Activated CD4-positive, alpha-beta T cell treated with anti-CD3 and anti-CD28 coated beads for 48 hours (primary cell): ENCODE results near the gene PARP9.
"Not testable (repeated sequence)": the region's sequence is repeated elsewhere in the genome, so short reads cannot be mapped to it uniquely, and the experiment has no call there.

Source experiments
- DNase-seq: peaks from one replicate; pipeline ENCODE4 v3.0.0-alpha.2; 2020

The PARP9 gene

GRCh38 chr3:122572940-122573412, 8.9 kb upstream of the PARP9 start:
- DNase-seq, result peak; percentile 36

GRCh38 chr3:122568755-122569154, 4.7 kb upstream of the PARP9 start:
- DNase-seq, result no peak

GRCh38 chr3:122568131-122568530, 4.0 kb upstream of the PARP9 start:
- not testable (repeated sequence) for DNase-seq

- peak; percentile 22 for DNase-seq
Measured at GRCh38 chr3:122563717-122564025, 429 bp downstream of the PARP9 start.

- DNase-seq, result no peak
Measured at GRCh38 chr3:122562923-122563716, 980 bp downstream of the PARP9 start.

GRCh38 chr3:122560680-122561079, 3.4 kb downstream of the PARP9 start:
- peak; percentile 65 for DNase-seq

- DNase-seq, result no peak
Measured at GRCh38 chr3:122559906-122560305, 4.2 kb downstream of the PARP9 start.

GRCh38 chr3:122558605-122559004, 5.5 kb downstream of the PARP9 start:
- DNase-seq, result no peak

- DNase-seq, result no peak
Measured at GRCh38 chr3:122557356-122557755, 6.7 kb downstream of the PARP9 start.

- DNase-seq, result no peak
Measured at GRCh38 chr3:122555275-122556071, 8.6 kb downstream of the PARP9 start.

- no peak for DNase-seq
Measured at GRCh38 chr3:122553171-122553570, 10.9 kb downstream of the PARP9 start.

GRCh38 chr3:122548619-122549018, 15.5 kb downstream of the PARP9 start:
- DNase-seq, result no peak

- no peak for DNase-seq
Measured at GRCh38 chr3:122548076-122548475, 16.0 kb downstream of the PARP9 start.

- DNase-seq, result no peak
Measured at GRCh38 chr3:122546151-122546550, 17.9 kb downstream of the PARP9 start.

GRCh38 chr3:122538956-122539490, 25.1 kb downstream of the PARP9 start:
- DNase-seq, result no peak

- no peak for DNase-seq
Measured at GRCh38 chr3:122536632-122537001, 27.5 kb downstream of the PARP9 start.

GRCh38 chr3:122535964-122536631, 28.0 kb downstream of the PARP9 start:
- DNase-seq, result no peak

- peak; percentile 54 for DNase-seq
Measured at GRCh38 chr3:122533931-122534334, 30.2 kb downstream of the PARP9 start.

- no peak for DNase-seq
Measured at GRCh38 chr3:122533480-122533879, 30.6 kb downstream of the PARP9 start.

GRCh38 chr3:122530164-122530563, 33.9 kb downstream of the PARP9 start:
- no peak for DNase-seq

GRCh38 chr3:122523317-122523716, 40.8 kb downstream of the PARP9 start:
- no peak for DNase-seq

- DNase-seq, result no peak
Measured at GRCh38 chr3:122520861-122521260, 43.2 kb downstream of the PARP9 start.

- DNase-seq, result no peak
Measured at GRCh38 chr3:122519693-122520092, 44.4 kb downstream of the PARP9 start.
